ENCODE results near the gene TULP1.
"Not testable (repeated sequence)": the region's sequence is repeated elsewhere in the genome, so short reads cannot be mapped to it uniquely, and the experiment has no call there.

Gene TULP1

GRCh38 chr6:35543459-35544193, 30.9 kb upstream of the TULP1 start:
- no peaks in the 10 kb centered on the region for H3K36me3 ChIP-seq
- peaks cover 0 to 6% of the 10 kb centered on the region in 2 donors for H3K27me3 ChIP-seq
- no peak overlapping the region for H3K4me3 ChIP-seq
- no peak overlapping the region for H3K27ac ChIP-seq
- TF ChIP-seq CTCF (IDR thresholded peaks at IDR 0.05), result no peak
- no peak for DNase-seq
- intact Hi-C loops (cut with DNase I; ENCODE audit: low total_unique reads), result no loop called here
- peaks cover 0 to 8% (median 0%) of the 10 kb centered on the region in 3 donors for H3K9me3 ChIP-seq
- no peaks in the 10 kb centered on the region for H3K4me1 ChIP-seq

GRCh38 chr6:35541836-35542235, 29.1 kb upstream of the TULP1 start:
- H3K4me1 ChIP-seq, result no peaks in the 10 kb centered on the region
- H3K4me3 ChIP-seq, result no peak overlapping the region
- intact Hi-C loops (cut with DNase I; ENCODE audit: low total_unique reads), result no loop called here
- no peak overlapping the region for H3K27ac ChIP-seq
- H3K9me3 ChIP-seq, result peaks cover 0 to 8% (median 0%) of the 10 kb centered on the region in 3 donors
- peaks cover 0 to 8% of the 10 kb centered on the region in 2 donors for H3K27me3 ChIP-seq
- no peak for DNase-seq
- TF ChIP-seq CTCF (IDR thresholded peaks at IDR 0.05), result no peak
- H3K36me3 ChIP-seq, result no peaks in the 10 kb centered on the region

- Histone ChIP-seq H3K4me1 (no peaks in the 10 kb centered on the region), H3K9me3 (peaks cover 0 to 8% (median 0%) of the 10 kb centered on the region in 3 donors), H3K27ac (no peak overlapping the region), H3K27me3 (peaks cover 0 to 13% of the 10 kb centered on the region in 2 donors), H3K36me3 (no peaks in the 10 kb centered on the region), H3K4me3 (no peak overlapping the region)
- intact Hi-C loops (cut with DNase I; ENCODE audit: low total_unique reads), result no loop called here
- TF ChIP-seq CTCF (IDR thresholded peaks at IDR 0.05), result no peak
- DNase-seq, result no peak
Measured at GRCh38 chr6:35539223-35539622, 26.5 kb upstream of the TULP1 start.

- peaks cover 0 to 21% of the 10 kb centered on the region in 2 donors for H3K27me3 ChIP-seq
- H3K4me3 ChIP-seq; DNase-seq; H3K9me3 ChIP-seq; H3K36me3 ChIP-seq; H3K4me1 ChIP-seq; intact Hi-C loops (cut with DNase I; ENCODE audit: low total_unique reads); H3K27ac ChIP-seq: not testable (repeated sequence)
Measured at GRCh38 chr6:35535847-35536246, 23.2 kb upstream of the TULP1 start.

GRCh38 chr6:35534407-35535170, 21.9 kb upstream of the TULP1 start:
- H3K27ac ChIP-seq, result no peak overlapping the region
- no peaks in the 10 kb centered on the region for H3K9me3 ChIP-seq
- H3K27me3 ChIP-seq, result peaks cover 0 to 21% of the 10 kb centered on the region in 2 donors
- TF ChIP-seq CTCF (IDR thresholded peaks at IDR 0.05), result no peak
- H3K4me1 ChIP-seq, result no peaks in the 10 kb centered on the region
- no peak for DNase-seq
- intact Hi-C loops (cut with DNase I; ENCODE audit: low total_unique reads), result no loop called here
- H3K4me3 ChIP-seq, result no peak overlapping the region
- H3K36me3 ChIP-seq, result no peaks in the 10 kb centered on the region

GRCh38 chr6:35533981-35534380, 21.3 kb upstream of the TULP1 start:
- intact Hi-C loops (cut with DNase I; ENCODE audit: low total_unique reads), result no loop called here
- no peak for DNase-seq
- no peaks in the 10 kb centered on the region for H3K9me3 ChIP-seq
- H3K36me3 ChIP-seq, result no peaks in the 10 kb centered on the region
- no peak overlapping the region for H3K4me3 ChIP-seq
- H3K27ac ChIP-seq, result no peak overlapping the region
- no peaks in the 10 kb centered on the region for H3K4me1 ChIP-seq
- peaks cover 0 to 21% of the 10 kb centered on the region in 2 donors for H3K27me3 ChIP-seq
- no peak for TF ChIP-seq CTCF (IDR thresholded peaks at IDR 0.05)
